Caco-2 (cell line): ENCODE data around the gene SYTL2. TPM values are rescaled to one million over a fixed set of nuclear protein-coding genes. Genes with fewer than 3 reads are reported as not detected.

Experiments
- BruUV-seq: library from RNA; stranded (reverse); fragments of 400-500 nt; replicated peaks from 2 replicates; lab custom pipeline; 2021; lab: Mats Ljungman, UMichigan
- CTCF ChIA-PET: fragments of 300-600 bp; sonication (Branson Sonifier 250); formaldehyde crosslinking; loops from one replicate; lab custom pipeline; 2022; ENCODE audit warnings: antibody characterized with exemption; lab: Charles Lee
- POLR2A ChIA-PET: fragments of 300-600 bp; sonication (Branson Sonifier 250); formaldehyde crosslinking; loops from one replicate; lab custom pipeline; 2022; ENCODE audit warnings: antibody characterized with exemption; lab: Charles Lee
- DNase-seq, 2 experiments: peaks; one replicate each; pipeline versions ENCODE4 v3.0.0 to v3.0.0-alpha.2; 2020 to 2022
- H3K27me3 ChIP-seq: replicated peaks from 2 replicates; pipeline ENCODE4 v1.6.0; 2011; ENCODE audit warnings: low read length; ENCODE audit not compliant: control insufficient read depth, insufficient read depth
- H3K36me3 ChIP-seq: 2 replicates; pipeline ENCODE4 v1.5.1; 2011; ENCODE audit warnings: low read length; ENCODE audit not compliant: control insufficient read depth, insufficient read depth
- H3K4me1 ChIP-seq: fragments of 250-450 bp; sonication (Bioruptor Pico); 2 replicates; pipeline ENCODE4 v1.5.1; 2020; ENCODE audit warnings: mild to moderate bottlenecking
- H3K4me3 ChIP-seq: 2 replicates; pipeline ENCODE4 v1.5.1; 2011; ENCODE audit warnings: low read depth, mild to moderate bottlenecking, control low read depth, low read length
- H3K9me3 ChIP-seq: fragments of 250-450 bp; sonication (Bioruptor Pico); 2 replicates; pipeline ENCODE4 v1.5.1; 2020; ENCODE audit warnings: mild to moderate bottlenecking, moderate library complexity
- H3K27ac Mint-ChIP-seq: one replicate; pipeline ENCODE4 v1.8.0; 2022; ENCODE audit warnings: mixed read lengths; ENCODE audit not compliant: unreplicated experiment
- H3K27me3 Mint-ChIP-seq: one replicate; pipeline ENCODE4 v1.8.0; 2022; ENCODE audit warnings: mixed read lengths; ENCODE audit not compliant: insufficient read depth, unreplicated experiment
- H3K36me3 Mint-ChIP-seq: one replicate; pipeline ENCODE4 v1.8.0; 2022; ENCODE audit warnings: mild to moderate bottlenecking, mixed read lengths; ENCODE audit not compliant: insufficient read depth, unreplicated experiment
- H3K4me1 Mint-ChIP-seq: one replicate; pipeline ENCODE4 v1.8.0; 2022; ENCODE audit warnings: low read depth, mixed read lengths; ENCODE audit not compliant: unreplicated experiment
- H3K4me3 Mint-ChIP-seq: one replicate; pipeline ENCODE4 v1.8.0; 2022; ENCODE audit warnings: mild to moderate bottlenecking, moderate library complexity, mixed read lengths; ENCODE audit not compliant: unreplicated experiment
- H3K9me3 Mint-ChIP-seq: one replicate; pipeline ENCODE4 v1.8.0; 2022; ENCODE audit warnings: mixed read lengths; ENCODE audit not compliant: unreplicated experiment
- intact Hi-C: fragments of 100-400 bp; cut with micrococcal nuclease; formaldehyde crosslinking; loops from one replicate; pipeline ENCODE4 v1.10.0; 2022; ENCODE audit not compliant: unreplicated experiment
- total RNA-seq: library from RNA; stranded (reverse); gene quantifications from 2 replicates; pipeline ENCODE4 v1.2.3, GENCODE V29; 2022
- TF ChIP-seq, protein P1 (sequence below), 2 experiments: fragments of 200-600 bp in 1 of 2; IDR thresholded peaks; 1 replicate in 1 of 2; 2 replicates in 1 of 2; pipeline versions ENCODE4 v1.5.1 to v1.8.0; 2011 to 2022; ENCODE audit warnings: antibody characterized with exemption in 1 of 2, control low read depth in 1 of 2, inconsistent platforms in 1 of 2, low read depth in 1 of 2, low read length in 1 of 2, mild to moderate bottlenecking in 1 of 2, moderate library complexity in 1 of 2; ENCODE audit not compliant: insufficient read depth in 1 of 2, severe bottlenecking in 1 of 2, unreplicated experiment in 1 of 2

The SYTL2 gene
- total RNA-seq, 1 experiment from 2014 or later = 110 TPM

DNA sequence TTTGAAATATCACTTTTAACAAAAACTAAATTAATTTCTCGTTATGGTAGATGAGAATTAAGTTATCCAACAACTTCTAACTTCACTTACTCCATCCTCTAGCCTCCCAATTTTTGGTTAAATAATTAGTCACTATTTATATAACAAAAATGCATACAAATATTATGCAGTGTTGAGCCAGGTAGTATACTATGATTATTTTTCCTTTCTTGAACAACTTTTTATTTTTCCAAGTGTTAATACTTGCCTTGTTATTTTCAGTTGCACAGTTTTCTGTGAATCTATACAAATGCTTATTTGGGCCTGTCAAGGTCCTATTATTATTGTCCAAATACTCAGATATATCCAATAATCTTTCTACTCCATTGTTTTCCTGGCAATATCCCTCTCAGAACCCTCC, 24.3 kb upstream of the SYTL2 start:
- H3K27me3 Mint-ChIP-seq = no peaks in the 10 kb centered on the region
- Histone ChIP-seq H3K4me3 (no peak overlapping the region), H3K36me3 (no peaks in the 10 kb centered on the region), H3K27me3 (no peaks in the 10 kb centered on the region), H3K4me1 (peaks cover 21% of the 10 kb centered on the region), H3K9me3 (no peaks in the 10 kb centered on the region)
- peaks cover 22% of the 10 kb centered on the region for H3K4me1 Mint-ChIP-seq
- H3K27ac Mint-ChIP-seq = no peak overlapping the region
- no peak overlapping the region for H3K4me3 Mint-ChIP-seq
- no peaks in the 10 kb centered on the region for H3K36me3 Mint-ChIP-seq
- TF ChIP-seq, protein P1, sequence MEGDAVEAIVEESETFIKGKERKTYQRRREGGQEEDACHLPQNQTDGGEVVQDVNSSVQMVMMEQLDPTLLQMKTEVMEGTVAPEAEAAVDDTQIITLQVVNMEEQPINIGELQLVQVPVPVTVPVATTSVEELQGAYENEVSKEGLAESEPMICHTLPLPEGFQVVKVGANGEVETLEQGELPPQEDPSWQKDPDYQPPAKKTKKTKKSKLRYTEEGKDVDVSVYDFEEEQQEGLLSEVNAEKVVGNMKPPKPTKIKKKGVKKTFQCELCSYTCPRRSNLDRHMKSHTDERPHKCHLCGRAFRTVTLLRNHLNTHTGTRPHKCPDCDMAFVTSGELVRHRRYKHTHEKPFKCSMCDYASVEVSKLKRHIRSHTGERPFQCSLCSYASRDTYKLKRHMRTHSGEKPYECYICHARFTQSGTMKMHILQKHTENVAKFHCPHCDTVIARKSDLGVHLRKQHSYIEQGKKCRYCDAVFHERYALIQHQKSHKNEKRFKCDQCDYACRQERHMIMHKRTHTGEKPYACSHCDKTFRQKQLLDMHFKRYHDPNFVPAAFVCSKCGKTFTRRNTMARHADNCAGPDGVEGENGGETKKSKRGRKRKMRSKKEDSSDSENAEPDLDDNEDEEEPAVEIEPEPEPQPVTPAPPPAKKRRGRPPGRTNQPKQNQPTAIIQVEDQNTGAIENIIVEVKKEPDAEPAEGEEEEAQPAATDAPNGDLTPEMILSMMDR (IDR thresholded peaks at IDR 0.05; ENCODE audit: insufficient read depth in 1 of 2, low read depth in 1 of 2, low read length in 1 of 2, severe bottlenecking in 1 of 2, unreplicated experiment in 1 of 2) = no peak
- no peak for DNase-seq
- ChIA-PET POLR2A (no interaction called here), CTCF (no interaction called here)
- intact Hi-C loops = no loop called here
- H3K9me3 Mint-ChIP-seq = peaks cover 10% of the 10 kb centered on the region
- no TSS peak for BruUV-seq

- Histone ChIP-seq H3K4me3 (no peak overlapping the region), H3K4me1 (peaks cover 51% of the 10 kb centered on the region), H3K9me3 (no peaks in the 10 kb centered on the region), H3K27me3 (no peaks in the 10 kb centered on the region), H3K36me3 (no peaks in the 10 kb centered on the region)
- Mint-ChIP-seq H3K4me3 (no peak overlapping the region), H3K27me3 (no peaks in the 10 kb centered on the region), H3K4me1 (peaks cover 36% of the 10 kb centered on the region), H3K36me3 (no peaks in the 10 kb centered on the region), H3K9me3 (peaks cover 6% of the 10 kb centered on the region), H3K27ac (no peak overlapping the region)
- no peak for DNase-seq
- intact Hi-C loops = loop anchor here (2.0 kb wide), 1 partner anchor 14 kb away; no protein-coding TSS in a partner anchor
- BruUV-seq = no TSS peak
- POLR2A ChIA-PET = no interaction called here
- TF ChIP-seq, protein P1 (IDR thresholded peaks at IDR 0.05; ENCODE audit: insufficient read depth in 1 of 2, low read depth in 1 of 2, low read length in 1 of 2, severe bottlenecking in 1 of 2, unreplicated experiment in 1 of 2) = no peak
- CTCF ChIA-PET = interaction anchor here (0.9 kb wide), 1 partner anchor 24 kb away, joined by 3 read pairs; the partner anchor contains the start of gene CCDC83
Measured at GRCh38 chr11:85831050-85831449, 20.1 kb upstream of the SYTL2 start.

DNA sequence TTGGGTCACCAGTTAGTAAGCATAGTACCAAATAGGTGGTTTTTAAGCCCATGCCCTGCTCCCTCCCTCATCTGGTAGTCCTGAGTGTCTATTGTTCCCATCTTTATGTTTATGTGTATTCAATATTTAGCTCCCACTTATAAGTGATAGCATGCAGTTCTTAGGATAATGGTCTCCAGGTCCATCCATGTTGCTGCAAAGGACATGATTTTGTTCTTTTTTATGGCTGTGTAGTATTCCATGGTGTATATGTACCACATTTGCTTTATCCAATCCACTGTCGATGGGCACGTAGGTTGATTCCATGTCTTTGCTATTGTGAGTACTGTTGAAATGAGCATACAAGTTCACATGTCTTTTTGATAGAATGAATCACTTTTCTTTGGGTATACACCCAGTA, 18.2 kb upstream of the SYTL2 start:
- TF ChIP-seq, protein P1 (IDR thresholded peaks at IDR 0.05; ENCODE audit: insufficient read depth in 1 of 2, low read depth in 1 of 2, low read length in 1 of 2, severe bottlenecking in 1 of 2, unreplicated experiment in 1 of 2) = no peak
- Mint-ChIP-seq H3K36me3 (no peaks in the 10 kb centered on the region), H3K27me3 (no peaks in the 10 kb centered on the region), H3K9me3 (no peaks in the 10 kb centered on the region), H3K4me1 (peaks cover 46% of the 10 kb centered on the region), H3K27ac (no peak overlapping the region), H3K4me3 (no peak overlapping the region)
- intact Hi-C loops = no loop called here
- H3K36me3 ChIP-seq = no peaks in the 10 kb centered on the region
- CTCF ChIA-PET = no interaction called here
- H3K4me1 ChIP-seq = peaks cover 58% of the 10 kb centered on the region
- H3K27me3 ChIP-seq = no peaks in the 10 kb centered on the region
- POLR2A ChIA-PET = no interaction called here
- H3K4me3 ChIP-seq = no peak overlapping the region
- H3K9me3 ChIP-seq = no peaks in the 10 kb centered on the region
- no peak for DNase-seq
- no TSS peak for BruUV-seq
